Inflammatory macrophage treated with lipopolysaccharide for 4 hours (primary cell): Measurements from ENCODE around the gene MED15.
"Not testable (repeated sequence)": the region's sequence is repeated elsewhere in the genome, so short reads cannot be mapped to it uniquely, and the experiment has no call there.

Experiments used
- DNase-seq: peaks from one replicate; pipeline ENCODE4 v3.0.0-alpha.2; 2020

The MED15 gene, protein sequence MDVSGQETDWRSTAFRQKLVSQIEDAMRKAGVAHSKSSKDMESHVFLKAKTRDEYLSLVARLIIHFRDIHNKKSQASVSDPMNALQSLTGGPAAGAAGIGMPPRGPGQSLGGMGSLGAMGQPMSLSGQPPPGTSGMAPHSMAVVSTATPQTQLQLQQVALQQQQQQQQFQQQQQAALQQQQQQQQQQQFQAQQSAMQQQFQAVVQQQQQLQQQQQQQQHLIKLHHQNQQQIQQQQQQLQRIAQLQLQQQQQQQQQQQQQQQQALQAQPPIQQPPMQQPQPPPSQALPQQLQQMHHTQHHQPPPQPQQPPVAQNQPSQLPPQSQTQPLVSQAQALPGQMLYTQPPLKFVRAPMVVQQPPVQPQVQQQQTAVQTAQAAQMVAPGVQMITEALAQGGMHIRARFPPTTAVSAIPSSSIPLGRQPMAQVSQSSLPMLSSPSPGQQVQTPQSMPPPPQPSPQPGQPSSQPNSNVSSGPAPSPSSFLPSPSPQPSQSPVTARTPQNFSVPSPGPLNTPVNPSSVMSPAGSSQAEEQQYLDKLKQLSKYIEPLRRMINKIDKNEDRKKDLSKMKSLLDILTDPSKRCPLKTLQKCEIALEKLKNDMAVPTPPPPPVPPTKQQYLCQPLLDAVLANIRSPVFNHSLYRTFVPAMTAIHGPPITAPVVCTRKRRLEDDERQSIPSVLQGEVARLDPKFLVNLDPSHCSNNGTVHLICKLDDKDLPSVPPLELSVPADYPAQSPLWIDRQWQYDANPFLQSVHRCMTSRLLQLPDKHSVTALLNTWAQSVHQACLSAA

DNA sequence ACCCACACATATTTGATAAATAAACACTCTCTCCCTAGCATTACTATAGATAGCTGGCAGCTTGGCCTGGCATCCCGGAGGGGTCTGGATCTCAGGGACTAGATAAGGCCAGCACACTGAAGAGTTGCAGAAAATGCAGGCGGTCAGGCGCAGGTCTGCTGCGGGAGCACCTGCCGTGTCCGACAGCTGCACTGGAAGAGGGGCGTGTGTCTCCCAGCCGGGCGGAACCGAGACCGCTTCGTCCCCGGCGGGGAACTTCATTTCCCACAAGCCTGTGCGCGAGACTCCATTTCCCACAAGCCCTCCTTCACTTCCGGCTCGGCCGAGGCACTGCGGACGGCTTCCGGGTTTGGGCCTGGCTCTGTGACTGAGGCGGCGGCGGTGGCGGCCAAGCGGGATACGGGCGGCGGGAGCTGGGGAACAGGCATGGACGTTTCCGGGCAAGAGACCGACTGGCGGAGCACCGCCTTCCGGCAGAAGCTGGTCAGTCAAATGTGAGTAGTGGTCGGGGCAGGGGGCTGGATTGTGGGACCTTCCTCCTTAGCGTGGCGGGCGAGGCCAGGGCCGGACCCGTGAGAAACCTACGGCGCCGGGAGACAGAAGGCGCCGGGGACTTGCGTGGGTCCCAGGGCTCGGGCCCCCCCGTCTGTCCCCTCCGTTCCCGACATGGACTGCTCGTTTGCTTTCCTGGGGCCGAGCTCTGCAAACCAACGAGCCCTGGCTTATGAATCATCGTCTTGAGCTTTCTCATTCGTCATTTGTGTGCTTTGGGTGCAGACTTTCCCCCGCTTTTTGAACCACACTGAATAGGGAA, at the start of gene MED15:
Gene MED15, plus strand, starts transcription at position 358 of the 814 bp plus-strand sequence. Its CDS starts 69 bp downstream, at position 427.
- peak; percentile 92 for DNase-seq

DNA sequence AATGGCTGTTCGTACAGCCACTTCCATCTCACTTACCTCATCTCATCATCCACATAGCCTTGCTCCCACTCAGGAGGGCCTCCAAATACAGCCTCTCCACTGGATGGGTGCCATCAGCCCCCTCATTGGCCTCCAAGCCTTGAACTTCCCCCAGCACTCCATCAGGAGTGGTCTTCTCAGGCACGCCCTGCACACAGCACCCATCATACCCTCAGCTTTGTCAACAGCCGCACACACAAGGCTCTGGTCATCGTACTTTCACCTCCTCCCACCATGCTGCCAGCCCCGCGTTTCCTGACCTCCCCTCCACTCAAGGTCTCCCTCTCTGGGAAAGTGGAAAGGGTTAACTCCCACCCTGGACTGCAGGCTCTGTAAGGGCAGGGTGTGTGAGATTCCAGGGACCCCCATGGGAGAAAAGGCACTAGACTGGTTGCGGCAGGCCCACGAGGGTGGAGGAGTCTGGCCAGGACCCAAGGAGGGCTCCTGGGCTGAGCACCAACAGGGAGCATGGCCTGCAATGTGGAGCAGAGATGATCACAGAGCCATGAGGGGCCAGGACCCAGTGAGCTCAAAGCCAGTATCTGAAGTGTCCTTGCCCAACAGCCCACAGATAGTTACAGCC, 48.8 kb upstream of the MED15 start:
- DNase-seq: no peak

DNA sequence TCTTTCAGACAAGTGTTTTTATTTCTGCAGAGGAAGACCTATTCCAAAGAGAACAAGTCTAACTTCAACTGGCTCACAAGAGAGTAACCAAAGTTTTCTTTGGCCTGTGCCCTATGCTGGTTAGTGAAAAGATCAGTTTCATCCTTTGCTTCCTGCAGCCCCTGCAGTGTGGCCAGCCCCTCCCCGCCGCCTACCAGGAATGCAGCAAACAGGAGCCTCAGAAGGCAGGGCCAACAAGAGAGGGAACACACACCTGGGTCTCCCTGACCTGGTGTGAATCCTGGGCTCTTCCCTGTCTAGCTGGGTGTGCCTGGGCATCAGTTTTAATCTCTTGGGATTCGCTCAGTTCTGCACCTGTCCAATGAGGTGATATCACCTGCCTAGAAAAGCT, 48.3 kb upstream of the MED15 start:
- no peak for DNase-seq

DNA sequence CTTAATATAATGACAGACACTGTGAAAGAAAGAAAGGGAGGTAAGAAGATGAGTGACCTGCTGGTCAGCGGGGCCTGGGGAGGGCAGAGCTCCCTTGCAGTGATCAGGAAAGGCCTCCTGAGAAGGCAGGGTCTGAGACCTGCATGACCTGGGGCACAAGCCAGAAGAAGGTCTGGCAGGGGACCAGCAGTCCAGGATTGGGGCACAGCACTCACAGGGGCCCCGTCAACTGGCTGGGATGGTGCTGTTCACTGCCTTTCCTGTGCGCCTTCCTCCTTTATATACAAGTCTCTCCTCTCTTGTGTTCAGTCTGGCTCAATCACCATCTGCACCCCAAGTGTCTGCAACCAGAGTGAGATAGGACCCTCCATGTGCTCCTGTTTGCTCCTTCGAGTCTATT, 47.5 kb upstream of the MED15 start:
- DNase-seq: no peak

DNA sequence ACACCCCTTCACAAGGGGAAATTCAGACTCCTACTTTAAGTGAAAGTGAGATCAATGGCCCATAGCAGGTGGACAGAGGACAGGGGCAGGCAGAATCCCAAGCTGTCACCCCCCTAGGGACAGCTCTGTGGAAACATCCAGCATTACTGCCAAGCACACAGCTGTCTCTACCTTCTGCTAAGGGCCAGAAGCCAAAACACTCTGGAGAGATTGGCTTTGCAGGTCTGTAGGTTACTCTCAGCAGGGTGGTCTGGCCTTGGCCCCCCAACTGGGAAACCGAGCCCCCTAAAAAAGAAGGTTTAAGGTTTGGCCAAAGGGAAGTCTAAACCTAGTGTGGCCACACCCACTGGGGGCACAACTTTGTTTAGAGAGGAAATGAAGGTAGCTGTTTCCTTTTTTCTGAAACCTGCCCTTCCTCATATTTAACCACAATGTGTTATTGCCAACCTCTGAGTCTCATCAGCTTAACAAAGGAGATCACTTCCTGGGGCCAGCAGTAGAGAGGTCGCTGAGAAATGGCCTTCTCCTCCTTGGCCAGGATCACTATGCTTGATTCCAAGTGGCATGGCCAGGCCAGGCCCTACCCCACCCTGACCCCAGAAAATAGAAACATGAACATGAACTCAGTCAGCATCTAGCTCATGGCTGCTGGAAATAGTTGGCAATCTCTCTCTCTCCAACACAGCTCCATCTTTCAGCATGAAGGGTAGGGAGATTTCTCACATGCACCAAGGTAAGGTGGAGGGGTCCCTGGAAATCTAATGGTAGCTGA, 43.9 kb upstream of the MED15 start:
- DNase-seq: peak; percentile 59

DNA sequence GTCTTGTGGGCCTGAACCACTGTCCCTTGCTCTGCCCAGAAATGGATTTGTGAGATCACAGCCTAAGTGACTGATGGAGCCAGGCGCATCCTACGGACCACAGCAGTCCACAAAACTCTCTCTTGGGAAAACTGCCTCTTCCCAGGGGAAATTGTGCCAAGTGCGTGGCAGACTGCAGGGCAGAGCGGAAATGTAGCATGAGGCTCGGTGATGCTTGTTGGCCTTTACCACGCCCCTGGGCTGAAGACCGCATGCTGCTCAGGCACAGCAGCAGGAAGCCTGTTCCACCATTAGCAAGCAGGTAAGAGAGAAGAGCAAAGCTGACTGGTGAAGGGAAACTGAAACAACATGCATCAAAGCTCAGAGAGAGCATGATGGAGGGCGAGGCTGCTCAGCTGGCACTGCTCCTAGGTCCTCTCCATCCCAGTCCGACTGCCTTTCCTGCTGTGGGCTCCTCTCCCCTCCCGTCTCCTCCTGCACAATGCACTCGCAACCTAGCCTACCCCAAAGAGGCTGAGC, 43.3 kb upstream of the MED15 start:
- DNase-seq: no peak

DNA sequence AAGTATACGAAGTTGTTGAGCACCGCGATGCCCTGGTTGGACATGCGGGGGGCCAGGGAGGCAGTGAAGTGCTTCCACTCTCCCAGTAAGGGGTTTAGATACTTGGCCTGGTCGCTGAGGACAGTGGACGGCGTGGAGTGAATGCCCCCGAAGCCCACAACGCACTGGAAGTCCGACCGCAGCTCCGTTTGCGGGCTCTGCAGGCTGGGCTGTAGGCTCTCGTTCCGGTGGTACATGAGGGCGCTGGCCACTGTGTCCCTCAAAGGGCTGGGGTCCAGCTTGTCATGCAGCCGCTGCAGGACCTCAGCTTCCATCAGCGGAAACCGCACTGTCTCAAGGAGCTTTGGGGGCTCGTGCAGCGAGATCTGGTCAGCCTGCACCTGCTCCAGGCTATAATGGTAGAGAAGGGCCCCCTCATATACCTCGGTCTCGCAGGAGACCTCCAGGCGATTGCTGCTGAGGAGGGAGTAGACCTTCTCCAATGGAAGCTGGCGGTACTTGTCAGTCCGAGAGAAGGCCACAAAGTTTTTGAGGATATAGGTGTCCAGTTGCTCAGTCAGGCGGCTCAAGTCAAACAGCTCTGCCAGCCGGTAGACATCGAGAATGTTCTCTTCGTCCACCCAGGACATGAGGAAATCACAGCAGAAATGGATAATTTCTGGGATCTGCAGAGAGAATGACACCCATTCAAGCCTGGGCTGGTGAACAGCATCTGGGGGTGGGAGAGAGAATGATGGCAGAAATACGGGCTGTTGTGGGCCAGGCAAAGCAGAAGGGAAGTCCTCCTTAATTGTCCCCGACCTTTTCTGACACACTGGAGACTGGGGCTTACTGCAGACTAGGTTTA, 42.3 kb upstream of the MED15 start:
- DNase-seq: no peak

DNA sequence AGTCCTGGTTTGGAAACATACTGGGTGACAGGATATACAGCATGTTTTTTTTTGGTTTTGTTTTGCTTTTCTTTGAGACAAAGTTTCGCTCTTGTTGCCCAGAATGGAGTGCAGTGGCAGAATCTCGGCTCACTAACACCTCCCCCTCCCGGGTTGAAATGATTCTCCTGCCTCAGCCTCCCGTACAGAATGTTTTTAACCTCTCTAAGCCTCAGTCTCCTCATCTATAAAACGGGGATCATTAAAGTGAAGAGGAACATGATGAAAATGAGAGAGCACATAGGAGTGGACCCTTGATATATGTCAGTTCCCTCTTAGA, 41.7 kb upstream of the MED15 start:
- DNase-seq: no peak

DNA sequence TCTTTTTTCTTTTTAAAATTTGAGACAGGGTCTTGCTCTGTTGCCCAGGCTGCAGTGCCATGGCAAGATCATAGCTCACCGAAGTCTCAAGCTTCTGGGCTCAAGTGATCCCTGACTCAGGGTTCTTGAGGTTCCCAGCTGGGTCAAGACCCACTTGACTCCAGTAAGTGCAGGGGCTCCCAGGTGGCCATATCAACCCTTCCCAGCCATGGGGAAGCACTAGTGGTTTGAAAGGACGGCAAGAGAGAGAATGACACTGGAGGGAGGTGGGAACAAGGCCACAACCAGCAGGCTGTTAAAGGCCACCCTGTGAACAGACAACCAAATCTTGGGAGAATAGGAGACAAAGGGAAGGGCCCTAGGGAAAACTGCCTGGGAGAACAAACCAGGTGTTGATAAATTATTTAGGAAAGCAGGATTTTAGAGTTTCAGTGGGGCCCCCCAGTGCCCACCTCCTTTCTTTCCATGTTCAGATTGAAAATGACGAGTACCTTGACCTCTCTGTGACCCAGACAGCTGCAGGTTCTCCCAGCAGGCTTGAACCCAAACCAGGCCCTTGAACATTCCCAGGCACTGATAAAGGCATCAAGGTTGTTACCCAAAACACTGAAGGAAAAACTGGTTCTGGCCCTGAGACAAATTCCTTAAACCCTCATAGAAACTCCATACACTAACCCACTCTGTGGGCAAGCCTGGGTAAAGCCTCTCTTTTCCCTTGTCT, 40.6 kb upstream of the MED15 start:
- DNase-seq: no peak

DNA sequence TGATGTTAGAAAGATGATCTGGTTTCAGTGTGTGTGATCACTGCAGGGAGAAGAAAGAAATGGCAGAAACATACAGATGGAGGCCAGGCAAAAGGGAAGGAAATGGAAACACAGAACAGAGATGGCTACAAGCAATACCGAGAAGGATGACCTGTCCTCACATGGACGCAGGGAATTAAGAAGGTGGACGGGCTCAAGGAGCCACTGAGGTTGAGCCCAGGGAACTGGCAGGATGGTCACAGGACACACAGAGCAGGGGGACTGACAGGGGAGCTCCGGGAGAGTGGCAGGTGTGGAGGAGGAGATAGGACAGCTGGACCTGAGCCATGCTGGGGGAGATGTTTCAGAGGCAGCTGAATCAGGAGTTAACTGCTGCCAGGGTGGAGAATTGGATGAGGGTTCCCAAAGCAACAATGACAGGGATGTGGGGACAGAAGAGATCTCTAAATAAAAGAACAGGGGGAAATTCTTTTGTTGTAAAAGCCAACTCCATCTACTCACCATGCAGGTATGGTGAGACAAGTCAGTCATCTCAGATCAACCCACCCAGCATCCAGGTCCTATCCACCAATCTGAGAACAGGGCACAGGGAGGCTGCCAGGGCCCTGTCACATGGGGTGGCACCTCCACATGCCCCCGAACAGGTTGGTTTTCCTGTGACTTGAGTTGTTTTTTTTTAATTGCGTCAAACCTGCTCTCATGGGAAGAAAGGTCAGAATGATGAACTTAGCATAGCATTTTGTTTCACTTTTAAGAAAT, 38.1 kb upstream of the MED15 start:
- no peak for DNase-seq

DNA sequence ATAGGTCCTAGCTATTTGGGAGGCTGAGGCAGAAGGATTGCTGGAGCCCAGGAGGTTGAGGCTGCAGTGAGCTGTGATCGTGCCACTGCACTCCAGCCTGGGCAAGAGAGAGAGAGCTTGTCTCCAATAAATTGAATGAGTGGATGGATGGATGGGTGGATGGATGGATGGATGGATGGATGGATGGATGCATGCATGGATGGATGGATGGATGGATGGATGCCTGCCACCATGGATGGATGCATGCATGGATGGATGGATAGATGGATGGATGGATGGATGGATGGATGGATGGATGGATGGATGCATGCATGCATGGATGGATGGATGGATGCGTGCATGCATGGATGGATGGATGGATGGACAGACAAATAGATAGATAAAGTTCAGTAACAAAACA, 36.9 kb upstream of the MED15 start:
- not testable (repeated sequence) for DNase-seq

DNA sequence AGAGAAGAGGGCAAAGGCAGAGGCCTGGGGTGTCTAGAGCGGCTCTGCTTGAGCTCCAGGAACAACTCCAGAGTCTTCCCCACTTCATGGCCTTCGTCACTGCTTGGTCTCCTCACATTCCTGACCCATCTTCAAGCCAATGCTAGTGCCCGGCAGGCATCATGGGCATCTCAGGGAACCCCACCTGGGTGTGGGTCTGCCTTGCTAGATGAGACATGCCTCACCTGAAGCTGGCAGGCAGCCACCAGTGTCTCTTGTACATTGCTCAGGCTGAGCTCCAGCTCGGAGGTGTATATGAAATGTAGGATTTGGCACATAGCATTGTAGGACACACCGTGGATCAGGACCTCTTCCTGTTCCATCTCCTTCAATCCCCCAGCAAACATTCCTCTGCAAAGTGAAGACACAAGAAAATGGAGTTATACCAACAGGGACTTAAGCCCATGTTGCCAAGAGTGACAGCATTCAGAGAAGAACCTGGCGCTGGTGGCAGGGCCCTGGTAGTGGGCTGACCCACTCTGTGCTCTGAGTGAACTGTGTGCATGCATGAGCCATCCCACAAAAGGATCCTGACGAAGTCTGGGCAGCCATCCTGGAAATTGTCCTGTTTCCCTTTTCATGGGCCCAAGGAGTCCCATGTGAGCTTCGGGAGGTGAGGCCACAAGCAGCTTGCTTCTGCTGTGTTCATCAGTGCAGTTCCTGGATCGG, 36.1 kb upstream of the MED15 start:
- no peak for DNase-seq

DNA sequence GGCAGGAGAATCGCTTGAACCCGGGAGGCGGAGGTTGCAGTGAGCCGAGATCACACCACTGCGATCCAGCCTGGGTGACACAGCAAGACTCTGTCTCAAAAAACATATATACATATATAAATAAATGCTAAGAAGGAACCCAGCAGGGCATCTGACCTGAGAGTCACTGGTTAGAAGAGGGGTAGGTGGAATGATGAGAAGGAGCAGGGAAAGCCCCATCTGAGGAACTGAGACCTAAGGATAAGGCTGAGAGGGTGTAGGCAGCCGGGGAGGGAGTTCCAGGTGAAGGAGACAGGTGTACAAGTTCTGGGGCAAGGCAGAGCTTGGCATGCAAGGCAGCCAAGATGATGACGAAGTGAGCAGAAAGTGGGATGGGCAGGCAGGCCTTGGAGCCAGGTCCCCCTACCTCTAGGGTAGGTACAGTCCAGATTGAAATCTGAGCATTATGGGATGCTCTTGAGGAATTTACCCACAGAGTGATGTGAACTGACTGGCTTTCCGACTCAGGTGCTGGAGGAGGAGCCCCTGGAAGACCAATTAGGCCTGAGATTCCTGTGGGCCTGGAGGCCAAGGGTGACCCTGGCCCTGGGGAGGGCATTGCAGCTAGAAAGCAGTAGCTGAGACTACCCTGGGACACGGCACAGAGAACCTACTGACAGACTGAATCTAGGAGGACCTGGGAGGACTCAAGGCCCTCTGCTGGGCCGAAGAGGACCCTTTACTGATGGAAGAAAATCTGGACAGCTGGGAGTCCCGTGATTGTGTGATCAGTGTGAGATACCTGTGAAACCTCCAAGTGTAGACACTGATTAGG, 34.6 kb upstream of the MED15 start:
- DNase-seq: no peak

DNA sequence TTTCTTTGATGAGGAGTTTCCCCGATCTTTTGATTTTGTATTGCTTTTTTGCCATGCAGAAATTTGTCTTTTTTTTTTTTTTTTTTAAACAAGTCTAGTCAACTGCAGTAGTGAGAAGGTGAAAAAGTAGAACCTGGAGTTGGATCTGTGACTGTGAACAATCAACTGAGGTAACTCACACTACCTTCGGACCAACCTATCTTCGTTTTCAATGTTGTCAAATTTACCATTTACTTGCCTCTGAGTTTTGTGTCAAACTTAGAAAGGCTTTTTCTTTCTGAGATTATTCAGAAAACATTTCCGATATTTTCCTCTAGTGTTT, 32.3 kb upstream of the MED15 start:
- DNase-seq: no peak

DNA sequence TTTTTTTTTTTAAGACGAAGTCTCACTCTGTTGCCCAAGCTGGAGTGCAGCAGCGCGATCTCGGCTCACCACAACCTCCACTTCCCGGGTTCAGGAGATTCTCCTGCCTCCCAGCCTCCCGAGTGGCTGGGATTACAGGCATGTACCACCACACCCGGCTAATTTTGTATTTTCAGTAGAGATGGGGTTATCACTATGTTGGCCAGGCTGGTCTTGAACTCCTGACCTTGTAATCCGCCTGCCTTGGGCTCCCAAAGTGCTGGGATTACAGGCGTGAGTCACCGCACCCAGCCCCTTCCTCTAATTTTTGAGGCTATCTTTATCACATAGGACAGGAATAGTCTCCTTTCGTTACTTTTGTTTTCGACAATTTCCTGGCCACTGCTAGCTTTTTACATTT, 31.8 kb upstream of the MED15 start:
- DNase-seq: not testable (repeated sequence)

DNA sequence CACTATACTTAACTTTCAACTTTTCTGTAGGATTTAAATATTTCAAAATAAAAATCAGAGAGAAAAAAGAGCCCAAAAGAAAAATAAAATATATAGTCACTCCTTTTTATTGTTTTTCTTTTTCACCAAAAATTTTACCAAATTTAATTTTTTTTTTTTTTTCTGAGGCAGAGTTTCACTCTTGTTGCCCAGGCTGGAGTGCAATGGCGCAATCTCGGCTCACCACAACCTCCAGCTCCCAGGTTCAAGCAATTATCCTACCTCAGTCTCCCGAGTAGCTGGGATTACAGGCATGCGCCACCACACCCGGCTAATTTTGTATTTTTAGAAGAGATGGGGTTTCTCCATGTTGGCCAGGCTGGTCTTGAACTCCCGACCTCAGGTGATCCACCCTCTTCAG, 29.4 kb upstream of the MED15 start:
- DNase-seq: not testable (repeated sequence)

DNA sequence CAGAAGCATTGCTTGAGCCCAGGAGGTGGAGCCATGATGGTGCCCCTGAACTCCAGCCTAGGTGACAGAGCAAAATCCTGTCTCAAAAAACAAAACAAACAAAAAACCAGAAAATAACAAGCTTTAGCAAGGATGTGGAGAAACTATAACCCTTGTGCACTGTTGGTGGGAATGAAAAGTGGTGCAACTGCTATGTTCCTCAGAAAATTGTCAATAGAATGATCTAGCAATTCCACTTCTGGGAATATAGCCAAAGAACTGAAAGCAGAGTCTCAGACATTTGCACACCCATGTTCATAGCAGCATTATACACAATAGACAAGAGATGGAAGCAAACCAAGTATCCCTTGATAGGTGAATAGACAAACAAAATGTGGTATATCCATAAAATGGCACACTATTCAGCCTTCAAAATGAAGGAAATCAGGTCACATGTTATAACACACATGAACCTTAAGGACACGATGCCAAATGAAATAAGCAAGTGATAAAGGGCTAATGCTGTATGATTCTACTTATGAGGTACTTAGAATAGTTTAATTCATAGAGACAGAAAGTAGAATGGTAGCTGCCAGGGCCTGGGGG, 27.7 kb upstream of the MED15 start:
- DNase-seq: no peak

DNA sequence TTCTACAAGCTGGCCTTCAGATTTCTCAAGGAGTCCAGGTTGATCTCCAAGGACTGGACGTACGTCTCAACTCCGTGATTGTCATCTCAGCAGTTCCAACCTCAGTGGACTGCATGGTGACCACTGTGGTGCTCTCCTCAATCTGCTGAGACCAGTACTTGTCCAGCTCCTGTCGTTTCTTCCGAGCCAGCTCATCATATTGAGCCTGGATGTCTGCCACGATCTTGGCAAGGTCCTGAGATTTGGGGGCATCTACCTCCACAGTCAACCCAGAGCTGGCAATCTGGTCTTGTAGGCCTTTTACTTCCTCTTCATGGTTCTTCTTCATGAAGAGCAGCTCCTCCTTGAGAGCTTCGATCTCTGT, 24.3 kb upstream of the MED15 start:
- not testable (repeated sequence) for DNase-seq
